Measurements from ENCODE around the gene UGT1A7. TPM values are rescaled to one million over a fixed set of nuclear protein-coding genes. Genes with fewer than 3 reads are reported as not detected.

UGT1A7 gene
- polyA plus RNA-seq, 3 donors = not detected

DNA sequence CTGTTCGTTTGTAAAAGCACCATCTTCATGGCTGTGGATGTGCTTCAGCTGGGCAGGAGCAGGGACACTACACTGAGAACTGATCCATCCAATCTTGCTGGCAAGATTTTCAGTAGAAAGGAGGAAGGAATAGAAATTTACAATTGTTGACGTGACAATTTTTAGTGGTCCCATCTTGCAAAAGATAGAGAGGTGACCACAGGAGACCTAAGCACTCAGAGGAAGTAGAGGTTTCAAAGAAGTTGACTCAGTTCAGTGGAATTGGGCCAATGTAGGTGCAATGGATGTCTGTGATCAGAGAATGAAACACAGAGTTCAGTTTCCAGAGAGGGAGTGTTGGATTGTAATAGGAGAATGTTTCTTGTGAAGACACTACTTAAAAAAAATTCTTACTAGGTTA, 32.4 kb downstream of the UGT1A7 start:
- Histone ChIP-seq H3K4me2 (replicated peaks; ENCODE audit: extremely low read depth, low read length, poor library complexity, severe bottlenecking) (no peak overlapping the region), H2AFZ (ENCODE audit: insufficient read depth, low read depth, low read length, poor library complexity, severe bottlenecking) (no peak overlapping the region), H4K20me1 (ENCODE audit: insufficient read depth, low read length) (no peaks in the 10 kb centered on the region), H3K27ac (ENCODE audit: low read depth in 1 of 2, low read length in 2 of 2) (no peak overlapping the region), H3K9ac (ENCODE audit: insufficient read depth, low read length, poor library complexity, severe bottlenecking) (no peak overlapping the region), H3K4me1 (ENCODE audit: control insufficient read depth in 1 of 2, insufficient read depth in 2 of 2, low read length in 2 of 2) (no peaks in the 10 kb centered on the region), H3K27me3 (ENCODE audit: control insufficient read depth in 2 of 2, insufficient read depth in 2 of 2, low read length in 2 of 2) (no peaks in the 10 kb centered on the region), H3K9me3 (replicated peaks in 1 of 2; ENCODE audit: control insufficient read depth in 1 of 2, insufficient read depth in 1 of 2, low read length in 2 of 2) (no peaks in the 10 kb centered on the region), H3K79me2 (ENCODE audit: insufficient read depth, low read length) (no peaks in the 10 kb centered on the region), H3K36me3 (replicated peaks in 1 of 2; ENCODE audit: control insufficient read depth in 1 of 2, insufficient read depth in 2 of 2, low read length in 2 of 2) (no peaks in the 10 kb centered on the region), H3K4me3 (replicated peaks in 1 of 3; ENCODE audit: low read depth in 2 of 3, low read length in 3 of 3) (no peak overlapping the region)
- peaks cover 0 to 2% (median 0%) of the 10 kb centered on the region in 7 donors for H3K9me3 Mint-ChIP-seq
- H3K36me3 Mint-ChIP-seq = no peaks in the 10 kb centered on the region
- H3K27ac Mint-ChIP-seq = no peak overlapping the region
- DNase-seq = no peak
- H3K4me1 Mint-ChIP-seq = no peaks in the 10 kb centered on the region
- peaks cover 2 to 10% (median 10%) of the 10 kb centered on the region in 3 donors for H3K27me3 Mint-ChIP-seq (ENCODE audit: low read depth in 3 of 3)
- 53% methylated on average over 2 of the region's 2 CpGs for WGBS (ENCODE audit: insufficient coverage)
- TF ChIP-seq, protein P1, sequence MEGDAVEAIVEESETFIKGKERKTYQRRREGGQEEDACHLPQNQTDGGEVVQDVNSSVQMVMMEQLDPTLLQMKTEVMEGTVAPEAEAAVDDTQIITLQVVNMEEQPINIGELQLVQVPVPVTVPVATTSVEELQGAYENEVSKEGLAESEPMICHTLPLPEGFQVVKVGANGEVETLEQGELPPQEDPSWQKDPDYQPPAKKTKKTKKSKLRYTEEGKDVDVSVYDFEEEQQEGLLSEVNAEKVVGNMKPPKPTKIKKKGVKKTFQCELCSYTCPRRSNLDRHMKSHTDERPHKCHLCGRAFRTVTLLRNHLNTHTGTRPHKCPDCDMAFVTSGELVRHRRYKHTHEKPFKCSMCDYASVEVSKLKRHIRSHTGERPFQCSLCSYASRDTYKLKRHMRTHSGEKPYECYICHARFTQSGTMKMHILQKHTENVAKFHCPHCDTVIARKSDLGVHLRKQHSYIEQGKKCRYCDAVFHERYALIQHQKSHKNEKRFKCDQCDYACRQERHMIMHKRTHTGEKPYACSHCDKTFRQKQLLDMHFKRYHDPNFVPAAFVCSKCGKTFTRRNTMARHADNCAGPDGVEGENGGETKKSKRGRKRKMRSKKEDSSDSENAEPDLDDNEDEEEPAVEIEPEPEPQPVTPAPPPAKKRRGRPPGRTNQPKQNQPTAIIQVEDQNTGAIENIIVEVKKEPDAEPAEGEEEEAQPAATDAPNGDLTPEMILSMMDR (IDR thresholded peaks at IDR 0.05) = no peak
- no peak overlapping the region for H3K4me3 Mint-ChIP-seq
- intact Hi-C loops (cut with micrococcal nuclease) = no loop called here

DNA sequence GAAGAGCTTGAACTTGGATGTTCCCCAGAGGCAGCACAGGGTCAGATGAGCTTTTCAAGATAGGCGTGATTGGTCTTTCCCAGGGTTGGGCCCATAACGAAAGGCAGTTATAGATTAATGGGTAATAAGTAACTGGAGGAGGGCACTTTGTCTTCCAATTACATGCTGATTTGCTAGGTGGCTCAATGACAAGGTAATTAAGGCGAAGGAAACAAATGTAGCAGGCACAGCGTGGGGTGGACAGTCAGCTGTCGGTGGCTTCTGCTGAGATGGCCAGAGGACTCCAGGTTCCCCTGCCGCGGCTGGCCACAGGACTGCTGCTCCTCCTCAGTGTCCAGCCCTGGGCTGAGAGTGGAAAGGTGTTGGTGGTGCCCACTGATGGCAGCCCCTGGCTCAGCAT, 36.9 kb downstream of the UGT1A7 start, which contains the start of gene UGT1A4:
Gene UGT1A4 (plus strand): TSS at position 185 of the 400 bp plus-strand sequence. CDS start 85 bp downstream, at position 270.
- no peak within 1 kb of the TSS for H3K4me3 ChIP-seq (replicated peaks in 1 of 3; ENCODE audit: low read depth in 2 of 3, low read length in 3 of 3)
- no peaks in the 10 kb centered on the region for H3K36me3 Mint-ChIP-seq
- no peaks in the 10 kb centered on the region for H3K9me3 ChIP-seq (replicated peaks in 1 of 2; ENCODE audit: control insufficient read depth in 1 of 2, insufficient read depth in 1 of 2, low read length in 2 of 2)
- peaks cover 0 to 2% (median 0%) of the 10 kb centered on the region in 7 donors for H3K9me3 Mint-ChIP-seq
- TF ChIP-seq, protein P1 (IDR thresholded peaks at IDR 0.05) = no peak
- H3K4me1 ChIP-seq (ENCODE audit: control insufficient read depth in 1 of 2, insufficient read depth in 2 of 2, low read length in 2 of 2) = no peaks in the 10 kb centered on the region
- DNase-seq = no peak
- H3K4me2 ChIP-seq (replicated peaks; ENCODE audit: extremely low read depth, low read length, poor library complexity, severe bottlenecking) = no peak within 1 kb of the TSS
- no peak within 1 kb of the TSS for H3K4me3 Mint-ChIP-seq
- intact Hi-C loops (cut with micrococcal nuclease) = no loop called here
- H3K36me3 ChIP-seq (replicated peaks in 1 of 2; ENCODE audit: control insufficient read depth in 1 of 2, insufficient read depth in 2 of 2, low read length in 2 of 2) = no peaks in the 10 kb centered on the region
- no peaks in the 10 kb centered on the region for H3K4me1 Mint-ChIP-seq
- no peak within 1 kb of the TSS for H3K27ac ChIP-seq (ENCODE audit: low read depth in 1 of 2, low read length in 2 of 2)
- no peaks in the 10 kb centered on the region for H3K79me2 ChIP-seq (ENCODE audit: insufficient read depth, low read length)
- no peak within 1 kb of the TSS for H3K9ac ChIP-seq (ENCODE audit: insufficient read depth, low read length, poor library complexity, severe bottlenecking)
- H2AFZ ChIP-seq (ENCODE audit: insufficient read depth, low read depth, low read length, poor library complexity, severe bottlenecking) = no peak within 1 kb of the TSS
- H3K27me3 Mint-ChIP-seq (ENCODE audit: low read depth in 3 of 3) = peaks cover 2 to 8% (median 5%) of the 10 kb centered on the region in 3 donors
- WGBS (ENCODE audit: insufficient coverage) = 93% methylated on average over 7 of the region's 7 CpGs
- no peaks in the 10 kb centered on the region for H3K27me3 ChIP-seq (ENCODE audit: control insufficient read depth in 2 of 2, insufficient read depth in 2 of 2, low read length in 2 of 2)
- H3K27ac Mint-ChIP-seq = no peak within 1 kb of the TSS
- no peaks in the 10 kb centered on the region for H4K20me1 ChIP-seq (ENCODE audit: insufficient read depth, low read length)

All from CD14-positive monocyte (primary cell).